Activated T-helper 2 cell treated with anti-CD3 and anti-CD28 coated beads, Interferon-gamma antibody, Interleukin-2, Interleukin-4, amounts not matched to agents 10 μg/mL and 5 μg/mL and 100 μg/mL, durations not matched to agents 14 hours and 24 hours and 36 hours (primary cell): Measurements from ENCODE around the gene EDN2. TPM values are rescaled to one million over a fixed set of nuclear protein-coding genes. Genes with fewer than 3 reads are reported as not detected.

Experiments
- DNase-seq: peaks from one replicate; pipeline ENCODE4 v3.0.0; 2021; ENCODE audit warnings: low spot score
- H3K27ac Mint-ChIP-seq: one replicate; pipeline ENCODE4 v1.8.0; 2021; ENCODE audit warnings: mixed read lengths
- H3K27me3 Mint-ChIP-seq: one replicate; pipeline ENCODE4 v1.8.0; 2021; ENCODE audit warnings: low read depth, mixed read lengths
- H3K36me3 Mint-ChIP-seq: one replicate; pipeline ENCODE4 v1.8.0; 2021; ENCODE audit warnings: low read depth, mixed read lengths
- H3K4me1 Mint-ChIP-seq: one replicate; pipeline ENCODE4 v1.8.0; 2021; ENCODE audit warnings: low read depth, mixed read lengths
- H3K4me3 Mint-ChIP-seq: one replicate; pipeline ENCODE4 v1.8.0; 2021; ENCODE audit warnings: low read depth, mild to moderate bottlenecking, moderate library complexity, mixed read lengths
- H3K9me3 Mint-ChIP-seq: one replicate; pipeline ENCODE4 v1.8.0; 2021; ENCODE audit warnings: mixed read lengths
- intact Hi-C: fragments of 100-400 bp; cut with micrococcal nuclease; formaldehyde crosslinking; loops from one replicate; pipeline ENCODE4 v1.15.1; 2023
- total RNA-seq: library from RNA; stranded (reverse); gene quantifications from 2 replicates; pipeline ENCODE4 v1.2.3, GENCODE V29; 2022

Gene EDN2
- total RNA-seq, 1 donor from 2014 or later, result not detected

DNA sequence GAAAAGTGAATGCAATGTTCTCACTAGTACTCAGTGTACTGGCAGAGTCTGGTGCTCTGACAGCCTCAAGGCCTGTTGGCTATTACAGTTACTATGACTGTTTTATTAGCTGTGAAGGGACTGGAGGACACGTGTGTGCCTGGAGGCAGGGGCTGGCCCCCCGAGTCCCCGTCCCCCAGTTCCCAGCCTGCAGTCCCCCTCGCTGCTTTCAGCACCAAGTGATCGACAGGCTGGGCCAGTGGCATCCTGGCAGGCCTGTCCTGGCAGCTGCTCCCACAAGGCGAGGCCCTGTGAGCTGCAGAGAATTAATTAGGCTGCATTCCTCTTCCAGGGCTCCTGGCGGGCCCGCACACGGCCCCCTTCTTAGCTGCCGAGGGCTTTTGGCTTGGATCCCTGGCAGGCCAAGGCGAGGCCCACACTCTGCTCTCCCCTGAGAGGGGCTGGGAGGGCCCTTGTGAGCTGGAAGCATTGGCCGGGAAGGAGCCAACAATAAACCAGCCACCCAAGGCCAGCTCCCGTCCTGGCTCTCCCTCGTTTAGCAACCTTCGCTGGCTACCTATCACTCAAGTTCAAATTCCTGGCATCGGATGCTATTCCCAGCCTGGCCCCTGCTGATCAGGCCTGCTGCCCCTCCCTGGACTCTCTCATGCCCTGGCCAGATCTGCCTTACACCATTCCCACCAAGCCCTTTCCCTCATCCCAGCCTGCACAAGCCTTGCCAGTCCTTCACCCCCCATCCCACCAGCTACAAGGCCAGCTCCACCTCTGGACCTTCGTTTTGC is 9.8 kb downstream of the EDN2 start:
- Mint-ChIP-seq H3K4me1 (no peaks in the 10 kb centered on the region), H3K9me3 (no peaks in the 10 kb centered on the region), H3K36me3 (no peaks in the 10 kb centered on the region), H3K4me3 (no peak overlapping the region), H3K27ac (no peak overlapping the region), H3K27me3 (peaks cover 2% of the 10 kb centered on the region)
- DNase-seq, result no peak
- intact Hi-C loops, result no loop called here

DNA sequence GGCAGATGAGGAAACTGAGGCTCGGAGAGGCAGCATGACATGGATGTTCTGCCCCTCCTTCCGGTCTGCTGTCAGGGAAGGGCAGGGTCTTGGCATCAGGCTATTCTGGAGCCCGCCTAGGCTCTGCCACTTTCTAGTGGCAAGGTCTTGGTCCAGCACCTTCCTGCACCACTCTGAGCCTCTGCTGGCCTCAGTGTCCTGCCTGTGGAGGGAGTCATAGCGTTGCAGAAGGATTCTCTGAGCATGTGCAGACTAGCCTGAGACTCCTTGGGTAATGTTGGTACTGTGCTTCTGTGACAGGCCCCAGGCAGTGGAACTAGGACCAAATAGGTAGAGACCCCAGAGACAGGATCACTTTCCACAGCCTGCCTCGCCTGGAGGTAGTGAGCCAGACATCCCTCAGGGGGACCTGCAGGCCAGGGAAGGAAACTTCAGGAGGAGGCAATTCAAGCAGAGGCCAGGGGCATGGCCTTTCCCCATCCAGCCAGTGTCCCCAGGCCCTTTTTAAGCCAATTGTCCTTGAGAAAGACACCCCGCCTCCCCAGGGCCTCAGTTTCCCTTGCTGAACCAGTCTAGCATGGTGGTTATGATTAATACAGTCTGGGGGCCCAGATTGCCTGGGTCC is 10.6 kb downstream of the EDN2 start:
- Mint-ChIP-seq H3K27me3 (peaks cover 2% of the 10 kb centered on the region), H3K4me1 (no peaks in the 10 kb centered on the region), H3K9me3 (no peaks in the 10 kb centered on the region), H3K36me3 (no peaks in the 10 kb centered on the region), H3K4me3 (no peak overlapping the region), H3K27ac (no peak overlapping the region)
- intact Hi-C loops, result no loop called here
- no peak for DNase-seq

DNA sequence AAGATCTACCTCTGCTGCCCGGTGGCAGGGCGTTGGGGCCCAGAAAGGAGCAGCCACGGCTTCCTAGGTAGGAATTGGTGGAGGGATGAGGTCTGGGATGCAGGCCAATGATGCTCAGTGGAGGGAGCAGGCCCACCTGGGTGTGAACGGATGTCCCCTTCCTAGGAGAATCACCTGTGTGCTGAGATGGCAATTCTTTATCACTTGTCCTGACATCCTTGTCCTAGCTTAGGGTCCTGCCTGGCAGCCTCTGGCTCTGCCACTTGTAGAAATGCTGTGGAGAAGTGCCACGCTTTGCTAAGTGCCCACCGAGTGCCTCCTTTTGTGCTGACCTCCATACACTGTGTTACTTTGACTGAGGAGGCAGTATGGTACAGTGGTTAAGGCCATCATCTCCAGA is 12.8 kb downstream of the EDN2 start:
- intact Hi-C loops, result no loop called here
- Mint-ChIP-seq H3K4me1 (no peaks in the 10 kb centered on the region), H3K4me3 (no peak overlapping the region), H3K27me3 (peaks cover 2% of the 10 kb centered on the region), H3K9me3 (no peaks in the 10 kb centered on the region), H3K36me3 (no peaks in the 10 kb centered on the region), H3K27ac (no peak overlapping the region)
- no peak for DNase-seq

DNA sequence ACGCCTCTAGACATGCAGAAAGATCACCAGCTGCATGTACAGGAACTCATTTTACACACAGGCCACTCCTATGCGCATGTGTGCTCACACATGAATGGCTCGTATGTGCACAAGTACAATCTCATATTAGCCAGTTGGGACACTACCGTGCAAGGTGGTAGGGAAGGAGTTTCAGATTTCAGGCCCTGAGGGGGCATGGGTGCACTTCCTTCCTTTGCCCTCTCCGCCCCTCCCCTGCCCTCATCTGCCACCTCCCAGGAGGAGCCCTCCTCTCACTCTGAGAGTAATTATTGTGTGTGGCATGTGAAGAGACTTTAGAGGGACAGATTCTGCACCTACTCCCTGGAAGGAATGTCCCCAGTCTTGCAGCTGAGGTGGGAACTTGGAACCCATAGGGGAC is 14.8 kb downstream of the EDN2 start:
- Mint-ChIP-seq H3K36me3 (no peaks in the 10 kb centered on the region), H3K27me3 (peaks cover 2% of the 10 kb centered on the region), H3K27ac (no peak overlapping the region), H3K4me3 (no peak overlapping the region), H3K9me3 (no peaks in the 10 kb centered on the region), H3K4me1 (no peaks in the 10 kb centered on the region)
- intact Hi-C loops, result no loop called here
- DNase-seq, result no peak

DNA sequence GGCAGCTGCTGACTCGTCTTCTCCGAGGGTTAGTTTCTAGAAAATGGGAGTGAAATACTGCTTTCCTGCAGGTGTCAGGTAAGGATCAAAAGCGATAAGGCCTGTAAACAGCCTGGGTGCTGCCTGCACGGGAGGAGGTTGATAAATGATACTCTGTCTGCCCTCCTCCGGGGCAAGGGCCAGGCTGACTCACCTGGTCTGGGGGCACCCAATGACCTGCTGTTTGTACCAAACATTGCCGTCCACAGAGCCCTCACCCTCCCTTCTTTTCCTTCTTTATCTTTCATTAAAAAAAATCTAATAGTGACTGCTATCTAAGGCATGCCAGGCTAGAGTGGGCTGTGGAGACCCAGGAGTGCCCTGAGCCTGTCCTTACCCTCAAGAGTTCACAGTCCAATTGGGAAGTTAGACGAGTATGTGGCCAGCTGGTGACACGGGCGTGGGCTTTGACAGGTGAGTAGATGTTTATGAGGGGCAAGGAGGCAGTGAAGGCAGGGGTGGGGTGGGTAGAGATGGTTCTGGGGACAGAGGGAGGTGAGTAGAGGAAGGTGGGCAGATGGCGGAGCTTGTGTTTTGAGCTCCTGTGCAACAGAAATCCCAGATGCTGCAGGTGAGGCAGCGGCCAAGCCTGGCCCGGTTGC is 16.2 kb downstream of the EDN2 start:
- Mint-ChIP-seq H3K36me3 (no peaks in the 10 kb centered on the region), H3K27ac (no peak overlapping the region), H3K9me3 (no peaks in the 10 kb centered on the region), H3K27me3 (peaks cover 2% of the 10 kb centered on the region), H3K4me3 (no peak overlapping the region), H3K4me1 (no peaks in the 10 kb centered on the region)
- DNase-seq, result no peak
- intact Hi-C loops, result no loop called here

DNA sequence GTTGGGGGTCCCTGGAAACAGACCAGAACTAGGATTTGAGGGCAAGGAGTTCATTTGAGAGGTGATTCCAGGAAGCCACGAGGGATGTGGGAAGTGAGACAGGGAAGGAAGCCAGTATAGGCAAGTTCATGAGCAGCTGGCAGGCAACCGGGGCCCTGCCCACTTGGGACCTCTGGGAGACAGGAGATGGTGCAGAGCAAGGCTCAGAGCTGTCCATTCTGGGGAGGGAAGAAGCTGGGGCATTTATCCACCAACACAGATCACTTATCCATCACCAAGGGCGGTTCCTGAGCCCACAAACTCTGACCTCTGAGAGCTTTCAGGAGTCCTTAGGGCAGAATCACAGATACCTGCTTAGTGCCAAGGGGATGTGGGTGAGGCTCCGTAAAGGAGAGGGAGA is 16.8 kb downstream of the EDN2 start:
- intact Hi-C loops, result no loop called here
- Mint-ChIP-seq H3K27ac (no peak overlapping the region), H3K27me3 (peaks cover 2% of the 10 kb centered on the region), H3K4me1 (no peaks in the 10 kb centered on the region), H3K4me3 (no peak overlapping the region), H3K36me3 (no peaks in the 10 kb centered on the region), H3K9me3 (no peaks in the 10 kb centered on the region)
- DNase-seq, result no peak

DNA sequence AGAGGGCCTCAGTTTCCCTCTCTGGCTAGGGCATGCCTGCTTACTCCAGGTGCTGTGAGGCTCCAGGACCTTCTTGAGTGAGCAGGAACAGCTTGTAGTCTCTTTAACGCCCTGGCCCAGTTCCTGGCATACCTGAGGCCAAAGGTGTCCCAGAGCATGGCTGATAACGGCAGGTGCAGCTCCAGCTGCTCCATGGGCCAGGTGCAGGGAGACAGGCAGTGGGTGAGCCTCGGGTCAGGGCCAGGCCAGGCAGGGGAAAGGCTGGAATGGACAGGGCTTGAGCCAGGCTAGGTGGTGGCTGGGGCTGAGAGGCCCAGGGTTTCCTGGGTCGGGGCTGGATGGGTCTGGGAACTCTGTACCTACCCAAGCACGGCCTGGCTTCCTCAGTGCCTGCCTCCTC is 18.3 kb downstream of the EDN2 start:
- H3K4me3 Mint-ChIP-seq, result no peak overlapping the region
- no peak for DNase-seq
- intact Hi-C loops, result no loop called here
- H3K36me3 Mint-ChIP-seq, result no peaks in the 10 kb centered on the region
- H3K27me3 Mint-ChIP-seq, result peaks cover 2% of the 10 kb centered on the region
- H3K27ac Mint-ChIP-seq, result no peak overlapping the region
- H3K4me1 Mint-ChIP-seq, result no peaks in the 10 kb centered on the region
- H3K9me3 Mint-ChIP-seq, result no peaks in the 10 kb centered on the region

DNA sequence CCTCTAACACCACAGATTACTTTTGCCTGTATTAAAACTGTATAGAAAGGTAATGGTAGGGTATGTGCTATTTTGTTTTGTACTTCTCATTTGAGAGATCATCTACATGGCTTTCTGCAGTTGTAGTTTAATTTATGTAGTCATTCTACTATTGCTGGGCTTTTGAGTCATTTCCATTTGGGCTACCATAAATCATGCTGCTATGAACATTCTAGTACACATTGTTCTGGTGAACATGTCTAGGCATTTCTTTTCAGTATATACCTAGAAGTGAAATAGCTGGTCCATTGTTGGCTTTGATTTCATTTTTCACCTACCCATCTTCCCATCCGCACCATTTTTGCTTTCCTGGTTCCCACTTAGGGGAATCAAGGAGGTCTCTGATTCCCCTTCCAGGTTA is 18.7 kb downstream of the EDN2 start:
- peaks cover 2% of the 10 kb centered on the region for H3K27me3 Mint-ChIP-seq
- H3K27ac Mint-ChIP-seq, result no peak overlapping the region
- H3K4me1 Mint-ChIP-seq, result no peaks in the 10 kb centered on the region
- no peaks in the 10 kb centered on the region for H3K36me3 Mint-ChIP-seq
- no peak for DNase-seq
- no peak overlapping the region for H3K4me3 Mint-ChIP-seq
- H3K9me3 Mint-ChIP-seq, result no peaks in the 10 kb centered on the region
- intact Hi-C loops, result no loop called here

DNA sequence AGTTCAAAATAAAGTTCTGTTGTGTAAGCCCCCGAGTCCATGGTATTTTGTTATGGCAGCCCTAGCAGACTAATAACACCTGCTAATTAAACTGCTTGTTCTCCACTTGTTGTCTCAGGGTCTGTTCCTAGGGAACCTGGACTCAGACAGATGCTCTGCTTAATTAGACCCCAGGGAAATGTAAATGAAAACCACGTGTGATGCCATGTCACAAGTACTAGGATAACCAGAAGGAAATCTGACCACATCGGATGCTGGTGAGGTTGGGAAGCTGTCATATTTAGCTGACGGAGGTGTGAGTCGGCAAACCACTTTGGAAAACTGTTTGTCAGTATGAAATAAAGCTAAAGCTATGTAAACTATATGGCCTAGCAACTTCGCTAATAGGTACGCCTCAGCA is 19.6 kb downstream of the EDN2 start:
- intact Hi-C loops, result no loop called here

DNA sequence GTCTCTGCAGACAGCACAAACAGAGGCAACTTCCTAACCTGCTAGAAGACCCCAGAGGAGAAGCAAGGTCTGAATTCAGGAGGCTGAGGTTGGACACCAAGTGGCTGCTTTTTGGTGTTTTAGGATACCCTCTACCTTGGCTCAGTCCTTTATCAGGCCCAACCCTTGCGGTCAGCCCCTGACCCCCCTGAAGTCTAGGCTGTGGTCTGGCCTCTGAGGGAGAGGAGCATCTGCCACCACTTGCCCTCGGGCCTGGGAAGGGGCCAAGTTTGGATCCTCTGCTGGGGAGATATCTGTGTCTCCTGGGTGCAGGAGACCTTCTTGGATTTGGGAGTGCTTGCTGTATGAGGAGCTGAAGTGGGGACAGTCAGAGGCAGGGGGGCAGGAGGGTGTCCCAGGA is 21.0 kb downstream of the EDN2 start:
- no peak for DNase-seq
- no peaks in the 10 kb centered on the region for H3K4me1 Mint-ChIP-seq
- peaks cover 2% of the 10 kb centered on the region for H3K27me3 Mint-ChIP-seq
- no peak overlapping the region for H3K4me3 Mint-ChIP-seq
- intact Hi-C loops, result no loop called here
- H3K36me3 Mint-ChIP-seq, result no peaks in the 10 kb centered on the region
- H3K27ac Mint-ChIP-seq, result no peak overlapping the region
- H3K9me3 Mint-ChIP-seq, result no peaks in the 10 kb centered on the region

More for the DNA sequence above, 19.6 kb downstream of the EDN2 start:
- peaks cover 2% of the 10 kb centered on the region for H3K27me3 Mint-ChIP-seq
- H3K4me3 Mint-ChIP-seq, result no peak overlapping the region
- no peak overlapping the region for H3K27ac Mint-ChIP-seq
- DNase-seq, result no peak
- H3K9me3 Mint-ChIP-seq, result no peaks in the 10 kb centered on the region
- no peaks in the 10 kb centered on the region for H3K4me1 Mint-ChIP-seq
- no peaks in the 10 kb centered on the region for H3K36me3 Mint-ChIP-seq

DNA sequence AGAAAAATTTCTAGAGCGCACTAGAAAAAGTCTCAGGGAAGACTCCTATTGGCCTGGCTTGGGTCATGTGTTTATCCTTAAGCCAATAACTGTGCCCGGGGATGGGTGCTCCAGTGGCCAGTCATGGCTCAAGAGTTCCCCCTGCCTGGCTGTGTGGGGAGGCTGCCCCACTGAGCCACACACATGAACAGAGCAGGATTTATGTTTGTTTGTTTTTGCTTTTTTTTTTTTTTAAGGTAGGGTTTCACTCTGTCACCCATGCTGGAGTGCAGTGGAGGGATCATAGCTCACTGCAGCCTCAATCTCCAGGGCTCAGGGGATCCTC is 21.8 kb downstream of the EDN2 start:
- Mint-ChIP-seq H3K27ac (no peak overlapping the region), H3K9me3 (no peaks in the 10 kb centered on the region), H3K4me3 (no peak overlapping the region), H3K36me3 (no peaks in the 10 kb centered on the region), H3K4me1 (no peaks in the 10 kb centered on the region), H3K27me3 (peaks cover 2% of the 10 kb centered on the region)
- DNase-seq, result no peak
- intact Hi-C loops, result no loop called here

DNA sequence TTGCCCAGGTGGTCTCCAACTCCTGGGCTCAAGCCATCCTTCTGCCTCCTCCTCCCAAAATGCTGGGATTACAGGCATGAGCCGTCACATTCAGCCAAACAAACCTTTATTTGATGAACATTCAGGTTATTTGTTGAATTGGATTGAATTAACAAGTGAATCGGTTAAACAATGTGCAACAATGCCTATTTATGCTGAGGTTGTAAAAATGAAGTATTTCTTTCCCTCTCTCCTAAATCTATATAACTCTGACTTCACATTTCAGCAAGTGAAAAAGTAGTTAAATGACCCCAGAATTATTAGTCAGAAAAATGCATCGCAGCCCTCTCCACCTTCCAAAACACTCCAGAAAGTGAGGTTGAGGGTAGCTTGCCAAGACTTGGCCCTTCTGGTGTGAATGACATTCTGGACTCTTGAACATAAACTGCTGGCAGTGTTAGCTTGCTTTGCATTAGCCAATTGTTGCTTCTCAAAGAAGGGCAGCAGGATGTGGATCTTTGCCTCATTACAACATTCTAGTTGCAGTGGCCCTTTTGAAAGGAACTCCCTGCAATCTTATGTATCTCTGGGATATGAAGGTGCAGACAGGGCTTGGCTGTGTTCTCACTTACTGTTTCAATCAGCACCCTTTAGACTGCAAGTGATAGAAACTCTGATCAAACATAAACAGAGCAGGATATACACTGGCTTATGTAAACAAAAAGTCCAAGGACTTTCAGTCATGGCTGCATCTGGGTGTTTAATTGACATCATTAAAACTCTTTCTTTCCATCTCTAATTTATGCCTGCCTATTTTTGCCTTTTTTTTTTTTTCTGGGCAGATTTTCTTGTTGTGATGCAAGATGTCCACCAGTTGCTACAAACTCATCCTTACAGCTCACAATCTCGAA is 22.4 kb downstream of the EDN2 start:
- Mint-ChIP-seq H3K27ac (no peak overlapping the region), H3K36me3 (no peaks in the 10 kb centered on the region), H3K4me3 (no peak overlapping the region), H3K4me1 (no peaks in the 10 kb centered on the region), H3K27me3 (peaks cover 2% of the 10 kb centered on the region), H3K9me3 (no peaks in the 10 kb centered on the region)
- intact Hi-C loops, result no loop called here
- DNase-seq, result no peak
